HG02759 (cell line): ENCODE measurements around the gene EFCAB6.

Experiments used
- ATAC-seq: cut with Tn5 transposase; IDR thresholded peaks from one replicate; pipeline ENCODE4 v1.9.1; 2021; ENCODE audit warnings: mild to moderate bottlenecking, moderate library complexity; ENCODE audit not compliant: unreplicated experiment

The EFCAB6 gene

GRCh38 chr22:43554694-43555365 lies 257.3 kb downstream of the EFCAB6 start:
- ATAC-seq: no peak

- no peak for ATAC-seq
These were observed 257.9 kb downstream of the EFCAB6 start for GRCh38 chr22:43554259-43554636.

GRCh38 chr22:43553451-43554258 lies 258.4 kb downstream of the EFCAB6 start:
- ATAC-seq: no peak

GRCh38 chr22:43550672-43551071 lies 261.4 kb downstream of the EFCAB6 start:
- no peak for ATAC-seq

- ATAC-seq: no peak
These were observed 262.0 kb downstream of the EFCAB6 start for GRCh38 chr22:43550024-43550620.

GRCh38 chr22:43546186-43546585 lies 265.9 kb downstream of the EFCAB6 start:
- no peak for ATAC-seq

- no peak for ATAC-seq
These were observed 267.8 kb downstream of the EFCAB6 start for GRCh38 chr22:43544289-43544673.

- ATAC-seq: no peak
These were observed 268.4 kb downstream of the EFCAB6 start for GRCh38 chr22:43543522-43544288.

- ATAC-seq: no peak
These were observed 269.2 kb downstream of the EFCAB6 start for GRCh38 chr22:43542681-43543521.

- ATAC-seq: no peak
These were observed 270.4 kb downstream of the EFCAB6 start for GRCh38 chr22:43541462-43542407.

GRCh38 chr22:43541022-43541421 lies 271.1 kb downstream of the EFCAB6 start:
- ATAC-seq: no peak

GRCh38 chr22:43540529-43540923 lies 271.6 kb downstream of the EFCAB6 start:
- ATAC-seq: no peak

- ATAC-seq: no peak
These were observed 272.3 kb downstream of the EFCAB6 start for GRCh38 chr22:43539572-43540528.

GRCh38 chr22:43537019-43537585 lies 275.0 kb downstream of the EFCAB6 start:
- ATAC-seq: no peak

- ATAC-seq: no peak
These were observed 276.4 kb downstream of the EFCAB6 start for GRCh38 chr22:43535741-43536140.

GRCh38 chr22:43535336-43535735 lies 276.8 kb downstream of the EFCAB6 start:
- ATAC-seq: no peak

- no peak for ATAC-seq
These were observed 277.2 kb downstream of the EFCAB6 start for GRCh38 chr22:43534916-43535315.
